NCI-H82 treated with DMSO at 0.1 percent for 48 hours (cell line): Measurements from ENCODE around the gene BCAR1.
"Not testable (repeated sequence)": the region's sequence is repeated elsewhere in the genome, so short reads cannot be mapped to it uniquely, and the experiment has no call there.

Source experiments
- DNase-seq: peaks from one replicate; lab custom pipeline; 2025; ENCODE audit not compliant: unreplicated experiment; lab: John Stamatoyannopoulos, UW

Gene BCAR1

GRCh38 chr16:75240633-75241032 is 10.8 kb downstream of the BCAR1 start:
- DNase-seq, result not testable (repeated sequence)

GRCh38 chr16:75239542-75240122 is 11.8 kb downstream of the BCAR1 start:
- no peak for DNase-seq

GRCh38 chr16:75238853-75239541 is 12.4 kb downstream of the BCAR1 start:
- no peak for DNase-seq

- DNase-seq, result no peak
These were observed 13.1 kb downstream of the BCAR1 start for GRCh38 chr16:75238132-75238852.

- no peak for DNase-seq
These were observed 13.9 kb downstream of the BCAR1 start for GRCh38 chr16:75237398-75238131.

- DNase-seq, result no peak
These were observed 14.6 kb downstream of the BCAR1 start for GRCh38 chr16:75236736-75237397.

- no peak for DNase-seq
These were observed 15.2 kb downstream of the BCAR1 start for GRCh38 chr16:75236232-75236631.

- DNase-seq, result no peak
These were observed 15.7 kb downstream of the BCAR1 start for GRCh38 chr16:75235721-75236193.

GRCh38 chr16:75234856-75235696 is 16.3 kb downstream of the BCAR1 start:
- DNase-seq, result no peak

GRCh38 chr16:75233611-75233938 is 17.8 kb downstream of the BCAR1 start:
- no peak for DNase-seq

GRCh38 chr16:75231570-75231969 is 19.9 kb downstream of the BCAR1 start:
- DNase-seq, result no peak

GRCh38 chr16:75230471-75231110 is 20.8 kb downstream of the BCAR1 start:
- DNase-seq, result no peak

- no peak for DNase-seq
These were observed 22.0 kb downstream of the BCAR1 start for GRCh38 chr16:75229172-75230031.

- no peak for DNase-seq
These were observed 23.1 kb downstream of the BCAR1 start for GRCh38 chr16:75228143-75228976.

- no peak for DNase-seq
These were observed 23.9 kb downstream of the BCAR1 start for GRCh38 chr16:75227361-75228142.

GRCh38 chr16:75226550-75227360 is 24.7 kb downstream of the BCAR1 start:
- DNase-seq, result no peak
